Small intestine (tissue), 7 donors: Measurements from ENCODE around the gene JPH3. TPM values are rescaled to one million over a fixed set of nuclear protein-coding genes. Genes with fewer than 3 reads are reported as not detected.

Experiments used
- DNase-seq, 2 donors: peaks; one replicate each; pipeline versions ENCODE4 v3.0.0 to v3.0.0-alpha.2; 2013
- FAIRE-seq: peaks from 2 replicates; lab custom pipeline; 2012; peaks lifted over from hg19 to GRCh38; lab: Jason Lieb, UNC
- H3K27ac ChIP-seq, 3 donors: one replicate each; pipeline ENCODE4 v1.5.1; 2013; ENCODE audit warnings: low read length in 2 of 3, mild to moderate bottlenecking in 2 of 3, control low read depth in 1 of 3, inconsistent platforms in 1 of 3, low read depth in 1 of 3, moderate library complexity in 1 of 3
- H3K27me3 ChIP-seq, 3 donors: one replicate each; pipeline ENCODE4 v1.6.1; 2013; ENCODE audit warnings: low read length in 3 of 3, inconsistent platforms in 1 of 3; ENCODE audit not compliant: control insufficient read depth in 3 of 3, insufficient read depth in 3 of 3
- H3K36me3 ChIP-seq, 3 donors: one replicate each; pipeline ENCODE4 v1.6.1; 2013; ENCODE audit warnings: low read length in 3 of 3, inconsistent platforms in 1 of 3, low read depth in 1 of 3, mild to moderate bottlenecking in 1 of 3, moderate library complexity in 1 of 3; ENCODE audit not compliant: control insufficient read depth in 3 of 3, insufficient read depth in 2 of 3
- H3K4me1 ChIP-seq, 3 donors: one replicate each; pipeline ENCODE4 v1.6.1; 2013; ENCODE audit warnings: low read length in 2 of 3, inconsistent platforms in 1 of 3, low read depth in 1 of 3, mild to moderate bottlenecking in 1 of 3, moderate library complexity in 1 of 3; ENCODE audit not compliant: control insufficient read depth in 3 of 3, insufficient read depth in 2 of 3
- H3K4me3 ChIP-seq, 3 donors: one replicate each; pipeline ENCODE4 v1.5.1; 2013; ENCODE audit warnings: low read length in 3 of 3, control low read depth in 1 of 3, inconsistent platforms in 1 of 3, low read depth in 1 of 3, mild to moderate bottlenecking in 1 of 3, moderate library complexity in 1 of 3
- H3K9me3 ChIP-seq, 2 donors: one replicate each; pipeline ENCODE4 v1.6.1; 2013; ENCODE audit warnings: low read depth in 1 of 2, low read length in 1 of 2; ENCODE audit not compliant: control insufficient read depth in 2 of 2, insufficient read depth in 1 of 2
- WGBS, 3 donors: extraction: QIAGEN DNeasy Blood & Tissue Kit; methylation state at CpG; one replicate each; pipeline ENCODE4 v1.1.7; 2013; 5-methylcytosine and 5-hydroxymethylcytosine counted together
- polyA plus RNA-seq, 4 donors: library from polyadenylated mRNA; stranded (reverse) in 3 of 4; unstranded in 1 of 4; fragments of 200-250 nt in 3 of 4; fragments of 120-200 nt in 1 of 4; gene quantifications; one replicate each; pipeline versions ENCODE4 v1.2.1 to v1.2.3, GENCODE V29; 2013
- donor health status: healthy with polysubstance abuse.
- donor health status: control.
- donor health status: control.
- donor health status: Bipolar disorder and iron deficiency.
- donor health status: healthy.

The JPH3 gene
- polyA plus RNA-seq, 4 donors = 0.22 to 2.4 TPM; not detected in 2

GRCh38 chr16:87601401-87601981 is 817 bp upstream of the JPH3 start:
- FAIRE-seq = no peak
- 4 to 9% (median 7%) methylated on average over 32 of the region's 32 CpGs for WGBS, 3 donors
- H3K27me3 ChIP-seq = peaks cover 17 to 65% (median 47%) of the 10 kb centered on the region in 3 donors
- no peaks in the 10 kb centered on the region for H3K9me3 ChIP-seq
- H3K36me3 ChIP-seq = no peaks in the 10 kb centered on the region
- no peak overlapping the region for H3K27ac ChIP-seq
- H3K4me1 ChIP-seq = no peaks in the 10 kb centered on the region
- H3K4me3 ChIP-seq = no peak overlapping the region
- DNase-seq = no peak

- DNase-seq = peak in 1 of 2 donors; percentile 36
- Histone ChIP-seq H3K4me3 (peak overlapping the region in 2 of 3 donors; percentile 19 to 36), H3K27me3 (peaks cover 20 to 65% (median 47%) of the 10 kb centered on the region in 3 donors), H3K36me3 (no peaks in the 10 kb centered on the region), H3K27ac (no peak overlapping the region), H3K9me3 (no peaks in the 10 kb centered on the region), H3K4me1 (no peaks in the 10 kb centered on the region)
- WGBS, 3 donors = 2 to 6% (median 3%) methylated on average over 66 to 97 of the region's 97 CpGs
- FAIRE-seq = no peak
Measured at GRCh38 chr16:87602821-87603683, 744 bp downstream of the JPH3 start.

DNA sequence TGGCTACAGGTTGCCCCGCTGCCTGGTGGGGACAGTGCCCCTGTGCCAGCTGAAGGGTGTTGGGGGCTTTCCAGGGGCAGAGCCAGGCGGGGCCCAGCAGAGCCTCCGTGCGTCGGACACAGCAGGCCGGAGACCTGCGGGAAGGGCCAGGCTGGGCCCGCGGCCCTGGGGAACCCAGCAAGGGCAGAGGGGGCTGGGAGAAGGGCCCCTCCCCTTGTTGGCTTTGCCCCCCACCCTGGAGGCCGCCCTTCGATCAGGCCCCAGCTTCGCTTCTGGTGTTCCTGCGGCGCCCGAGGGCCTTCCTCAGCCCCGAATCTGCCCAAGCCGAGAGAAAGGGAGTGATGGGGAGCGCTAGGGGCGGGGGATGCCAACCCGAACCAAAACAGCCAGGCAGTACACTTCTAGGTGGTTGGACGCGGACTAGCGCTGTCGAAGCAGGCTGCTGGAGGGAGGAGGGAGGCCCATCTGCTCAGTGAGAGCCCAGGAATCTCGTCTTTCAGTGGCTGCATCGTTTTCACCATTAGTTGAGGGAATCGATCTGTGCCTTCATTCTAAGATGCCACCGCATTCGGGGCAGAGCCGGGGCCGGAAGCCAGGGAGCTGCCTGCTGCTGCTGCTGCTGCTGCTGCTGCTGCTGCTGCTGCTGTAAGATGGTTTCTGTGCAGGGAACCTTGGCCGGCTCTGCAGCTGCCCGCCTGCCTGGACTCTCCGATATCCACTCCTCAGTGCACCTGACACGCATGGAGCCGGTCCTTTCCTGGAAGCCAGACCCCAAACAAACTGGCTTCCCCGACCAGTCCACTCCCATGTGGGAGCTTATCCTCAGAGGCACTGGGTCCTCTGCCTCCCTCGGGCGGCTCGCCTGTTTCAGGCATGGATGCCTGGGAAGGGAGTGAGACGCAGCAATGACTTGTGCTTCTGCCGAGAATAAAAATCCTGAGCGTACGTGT is 1.7 kb downstream of the JPH3 start:
- Histone ChIP-seq H3K36me3 (no peaks in the 10 kb centered on the region), H3K27ac (no peak overlapping the region), H3K4me1 (no peaks in the 10 kb centered on the region), H3K27me3 (peaks cover 20 to 63% (median 43%) of the 10 kb centered on the region in 3 donors), H3K4me3 (peak overlapping the region in 1 of 3 donors; percentile 19), H3K9me3 (no peaks in the 10 kb centered on the region)
- WGBS, 3 donors = 12 to 15% (median 15%) methylated on average over 37 to 44 of the region's 44 CpGs
- FAIRE-seq (no peak), DNase-seq (no peak)

GRCh38 chr16:87604634-87605111 is 2.4 kb downstream of the JPH3 start:
- 66 to 76% (median 70%) methylated on average over 22 of the region's 22 CpGs for WGBS, 3 donors
- no peaks in the 10 kb centered on the region for H3K9me3 ChIP-seq
- FAIRE-seq = no peak
- H3K4me1 ChIP-seq = no peaks in the 10 kb centered on the region
- no peak overlapping the region for H3K4me3 ChIP-seq
- H3K27me3 ChIP-seq = peaks cover 20 to 56% (median 36%) of the 10 kb centered on the region in 3 donors
- H3K27ac ChIP-seq = no peak overlapping the region
- no peak for DNase-seq
- no peaks in the 10 kb centered on the region for H3K36me3 ChIP-seq

DNA sequence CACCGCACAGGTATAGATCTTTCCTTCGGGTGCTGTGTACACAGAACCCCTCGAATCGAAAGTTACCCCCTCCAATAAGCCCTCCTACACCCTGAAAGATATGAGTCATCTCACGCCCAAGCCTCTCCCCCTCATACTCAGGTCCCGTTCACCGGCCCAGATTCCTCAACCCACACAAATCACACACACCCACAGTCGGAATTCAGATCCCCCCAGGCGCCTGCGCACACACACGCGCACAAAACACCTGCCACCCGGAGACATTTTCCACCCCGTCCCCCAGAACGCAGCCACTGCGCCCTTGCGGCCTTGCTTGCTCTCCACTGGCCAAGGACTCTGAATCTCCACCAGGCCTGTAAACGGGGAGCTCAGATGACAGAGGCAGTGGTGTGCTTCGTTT is 4.9 kb downstream of the JPH3 start:
- Histone ChIP-seq H3K4me3 (no peak overlapping the region), H3K27ac (no peak overlapping the region), H3K9me3 (no peaks in the 10 kb centered on the region), H3K27me3 (peaks cover 20 to 34% (median 22%) of the 10 kb centered on the region in 3 donors), H3K36me3 (no peaks in the 10 kb centered on the region), H3K4me1 (no peaks in the 10 kb centered on the region)
- 82 to 85% (median 82%) methylated on average over 19 of the region's 19 CpGs for WGBS, 3 donors
- DNase-seq = no peak
- no peak for FAIRE-seq

DNA sequence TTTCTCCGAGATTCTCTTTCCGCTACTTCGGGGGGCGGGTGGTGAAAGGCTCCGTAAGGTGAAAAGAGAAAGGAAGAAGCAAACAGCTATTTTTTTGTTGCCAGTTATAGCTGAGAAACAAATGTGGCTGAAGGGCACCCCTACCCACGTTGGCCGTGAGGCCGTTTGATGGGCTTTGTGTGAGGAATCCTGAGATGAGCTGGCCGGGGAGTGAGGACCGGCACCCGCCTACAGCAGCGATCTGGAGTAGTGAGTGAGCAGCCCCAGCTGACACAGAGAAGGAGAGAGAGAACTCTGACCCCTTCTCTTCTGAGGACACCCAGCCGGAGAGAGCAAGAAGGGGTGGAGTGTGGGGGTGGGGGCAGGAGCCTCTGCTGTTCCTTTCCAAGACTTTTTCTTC is 5.6 kb downstream of the JPH3 start:
- H3K27me3 ChIP-seq = peaks cover 20 to 34% (median 22%) of the 10 kb centered on the region in 3 donors
- FAIRE-seq = no peak

DNA sequence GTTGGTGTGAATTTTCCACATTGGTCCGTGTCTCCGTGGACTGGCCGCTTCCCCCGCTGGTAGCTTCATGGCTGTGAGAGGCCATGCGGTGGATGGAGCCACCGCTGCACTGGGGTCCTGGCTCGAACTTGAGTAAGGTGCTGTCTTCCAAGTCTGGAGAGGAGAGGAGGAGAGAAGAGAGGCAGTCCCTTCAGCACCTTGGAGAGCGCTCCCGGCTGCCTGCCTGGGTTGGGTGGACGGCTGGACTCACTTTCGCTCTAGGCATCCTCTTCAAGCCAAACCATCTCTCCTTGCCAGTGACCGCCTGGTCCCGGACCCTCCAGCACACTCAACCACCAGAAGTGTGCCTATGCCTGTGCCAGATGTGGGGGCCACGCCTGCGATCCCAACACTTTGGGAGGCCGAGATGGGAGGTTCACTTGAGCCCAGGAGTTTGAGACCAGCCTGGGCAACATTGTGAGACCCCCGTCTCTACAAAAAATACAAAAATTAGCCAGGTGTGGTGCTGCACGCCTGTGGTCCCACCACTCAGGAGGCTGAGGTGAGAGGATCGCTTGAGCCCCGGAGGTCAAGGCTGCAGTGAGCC is 6.2 kb downstream of the JPH3 start:
- Histone ChIP-seq H3K36me3 (no peaks in the 10 kb centered on the region), H3K27me3 (peaks cover 18 to 28% (median 19%) of the 10 kb centered on the region in 3 donors), H3K4me1 (no peaks in the 10 kb centered on the region), H3K27ac (no peak overlapping the region), H3K4me3 (no peak overlapping the region), H3K9me3 (no peaks in the 10 kb centered on the region)
- no peak for FAIRE-seq
- 46 to 52% (median 49%) methylated on average over 20 of the region's 20 CpGs for WGBS, 3 donors
- DNase-seq = peak; percentile 22 to 72

More for the DNA sequence above, 5.6 kb downstream of the JPH3 start:
- Histone ChIP-seq H3K9me3 (no peaks in the 10 kb centered on the region), H3K27ac (no peak overlapping the region), H3K36me3 (no peaks in the 10 kb centered on the region), H3K4me1 (no peaks in the 10 kb centered on the region), H3K4me3 (no peak overlapping the region)
- no peak for DNase-seq
- 79 to 86% (median 80%) methylated on average over 13 of the region's 13 CpGs for WGBS, 3 donors
